Nephron (organoid): ENCODE results near the gene MAPK8.

Source experiments
- H3K27ac Mint-ChIP-seq, 3 experiments: 2 replicates each; pipeline ENCODE4 v1.8.0; 2020; ENCODE audit warnings: mixed read lengths in 3 of 3, mild to moderate bottlenecking in 2 of 3, moderate library complexity in 1 of 3
- H3K27me3 Mint-ChIP-seq: 2 replicates; pipeline ENCODE4 v1.8.0; 2021; ENCODE audit warnings: low read depth, mild to moderate bottlenecking, moderate library complexity, mixed read lengths
- H3K36me3 Mint-ChIP-seq: 2 replicates; pipeline ENCODE4 v1.8.0; 2020; ENCODE audit warnings: low read depth, mixed read lengths
- H3K4me1 Mint-ChIP-seq: 2 replicates; pipeline ENCODE4 v1.8.0; 2020; ENCODE audit warnings: mixed read lengths
- H3K4me3 Mint-ChIP-seq, 3 experiments: 2 replicates each; pipeline ENCODE4 v1.8.0; 2020; ENCODE audit warnings: mild to moderate bottlenecking in 3 of 3, mixed read lengths in 3 of 3, moderate library complexity in 2 of 3
- H3K9me3 Mint-ChIP-seq: 2 replicates; pipeline ENCODE4 v1.8.0; 2020; ENCODE audit warnings: mixed read lengths
- CTCF ChIP-seq, 3 experiments: fragments of 200-600 bp; sonication (generic); IDR thresholded peaks; one replicate each; pipeline ENCODE4 v1.5.0; 2021; ENCODE audit warnings: antibody characterized with exemption in 3 of 3; ENCODE audit not compliant: unreplicated experiment in 3 of 3

Gene MAPK8

GRCh38 chr10:48314107-48314506 is 7.6 kb downstream of the MAPK8 start:
- Mint-ChIP-seq H3K27ac (no peak overlapping the region), H3K4me1 (peaks cover 8% of the 10 kb centered on the region), H3K27me3 (no peaks in the 10 kb centered on the region), H3K4me3 (no peak overlapping the region), H3K36me3 (peaks cover 9% of the 10 kb centered on the region), H3K9me3 (no peaks in the 10 kb centered on the region)
- no peak for TF ChIP-seq CTCF (IDR thresholded peaks at IDR 0.05; ENCODE audit: unreplicated experiment in 3 of 3)

- Mint-ChIP-seq H3K4me3 (no peak overlapping the region), H3K27me3 (no peaks in the 10 kb centered on the region), H3K27ac (no peak overlapping the region), H3K9me3 (no peaks in the 10 kb centered on the region), H3K36me3 (peaks cover 9% of the 10 kb centered on the region), H3K4me1 (no peaks in the 10 kb centered on the region)
- TF ChIP-seq CTCF (IDR thresholded peaks at IDR 0.05; ENCODE audit: unreplicated experiment in 3 of 3), result no peak
These were observed 9.8 kb downstream of the MAPK8 start for GRCh38 chr10:48316236-48316635.

- Mint-ChIP-seq H3K27me3 (no peaks in the 10 kb centered on the region), H3K36me3 (peaks cover 4% of the 10 kb centered on the region), H3K27ac (no peak overlapping the region), H3K4me3 (no peak overlapping the region), H3K9me3 (no peaks in the 10 kb centered on the region), H3K4me1 (no peaks in the 10 kb centered on the region)
- TF ChIP-seq CTCF (IDR thresholded peaks at IDR 0.05; ENCODE audit: unreplicated experiment in 3 of 3), result no peak
These were observed 11.0 kb downstream of the MAPK8 start for GRCh38 chr10:48317321-48317990.

GRCh38 chr10:48322017-48322416 is 15.5 kb downstream of the MAPK8 start:
- H3K27ac Mint-ChIP-seq, result no peak overlapping the region
- no peak for TF ChIP-seq CTCF (IDR thresholded peaks at IDR 0.05; ENCODE audit: unreplicated experiment in 3 of 3)

GRCh38 chr10:48324580-48324979 is 18.1 kb downstream of the MAPK8 start:
- H3K36me3 Mint-ChIP-seq, result peaks cover 38% of the 10 kb centered on the region
- H3K9me3 Mint-ChIP-seq, result peaks cover 6% of the 10 kb centered on the region
- H3K27ac Mint-ChIP-seq, result no peak overlapping the region
- H3K4me1 Mint-ChIP-seq, result no peaks in the 10 kb centered on the region
- no peaks in the 10 kb centered on the region for H3K27me3 Mint-ChIP-seq
- no peak for TF ChIP-seq CTCF (IDR thresholded peaks at IDR 0.05; ENCODE audit: unreplicated experiment in 3 of 3)
- no peak overlapping the region for H3K4me3 Mint-ChIP-seq

More at GRCh38 chr10:48322017-48322416, 15.5 kb downstream of the MAPK8 start:
- Mint-ChIP-seq H3K4me1 (no peaks in the 10 kb centered on the region), H3K27me3 (no peaks in the 10 kb centered on the region), H3K36me3 (peaks cover 21% of the 10 kb centered on the region), H3K9me3 (peaks cover 2% of the 10 kb centered on the region), H3K4me3 (no peak overlapping the region)

- TF ChIP-seq CTCF (IDR thresholded peaks at IDR 0.05; ENCODE audit: unreplicated experiment in 3 of 3), result no peak
- Mint-ChIP-seq H3K4me3 (no peak overlapping the region), H3K36me3 (peaks cover 85% of the 10 kb centered on the region), H3K4me1 (no peaks in the 10 kb centered on the region), H3K27ac (no peak overlapping the region), H3K27me3 (no peaks in the 10 kb centered on the region), H3K9me3 (peaks cover 35% of the 10 kb centered on the region)
These were observed 23.8 kb downstream of the MAPK8 start for GRCh38 chr10:48330269-48330668.
